Measurements from ENCODE around the gene ARID2. TPM values are rescaled to one million over a fixed set of nuclear protein-coding genes. Genes with fewer than 3 reads are reported as not detected.

Gene ARID2
- total and polyA plus RNA-seq, 9 of the 15 experiments (the other 6 are each of a cell fraction or from before 2014, with no cell fraction given), result 13.4 to 41.6 (median 29.4) TPM

- FAIRE-seq, result no peak
- Histone ChIP-seq H3K27me3 (ENCODE audit: control insufficient read depth in 2 of 2, insufficient read depth in 2 of 2, low read length in 2 of 2) (no peaks in the 10 kb centered on the region), H3K79me2 (ENCODE audit: control insufficient read depth, insufficient read depth, low read length) (no peaks in the 10 kb centered on the region), H4K20me1 (replicated peaks; ENCODE audit: control insufficient read depth, insufficient read depth, low read length) (no peaks in the 10 kb centered on the region), H3K4me2 (ENCODE audit: insufficient read depth, low read length) (no peak overlapping the region), H3K27ac (ENCODE audit: extremely low read depth, low read depth, low read length) (no peak overlapping the region), H3K9me3 (replicated peaks; ENCODE audit: control insufficient read depth, insufficient read depth, low read depth, low read length) (no peaks in the 10 kb centered on the region; the same call in 1 of the 2 replicates), H3K9ac (ENCODE audit: insufficient read depth in 1 of 2, low read depth in 2 of 2, low read length in 2 of 2) (no peak overlapping the region), H3K36me3 (ENCODE audit: control insufficient read depth, insufficient read depth, low read length) (no peaks in the 10 kb centered on the region), H3K4me1 (replicated peaks in 1 of 2; ENCODE audit: control insufficient read depth in 2 of 2, insufficient read depth in 2 of 2, low read length in 2 of 2) (no peaks in the 10 kb centered on the region), H3K4me3 (no peak overlapping the region), H2AFZ (ENCODE audit: low read depth, low read length) (no peak overlapping the region), H3K9me1 (ENCODE audit: control insufficient read depth, insufficient read depth, low read length) (no peaks in the 10 kb centered on the region)
- DNase-seq (ENCODE audit: extremely low read depth in 1 of 4, low spot score in 3 of 4), result no peak
- intact Hi-C loops (cut with micrococcal nuclease) (no loop called here), in situ Hi-C loops (cut with MboI) (loop anchor here (5.0 kb wide), 1 partner anchor 40 kb away; no protein-coding TSS in a partner anchor)
- ATAC-seq, result no peak
- 77% methylated on average over 4 of the region's 4 CpGs for WGBS (ENCODE audit: insufficient coverage, low coverage, missing lambda C conversion rate)
- POLR2A ChIA-PET, result no interaction called here
- CTCF ChIA-PET (ENCODE audit: low intra/inter-chr PET ratio), result no interaction called here
- no TSS peak for BruUV-seq (replicated peaks)
- TF ChIP-seq ZNF140 (CRISPR knock-in tag; IDR thresholded peaks at IDR 0.05), result no peak
- TF ChIP-seq HLTF (IDR thresholded peaks at IDR 0.05), result no peak
- no peak for TF ChIP-seq ZHX1 (conservative IDR thresholded peaks at IDR 0.05; ENCODE audit: low read length)
- TF ChIP-seq HMBOX1 (IDR thresholded peaks at IDR 0.05), result no peak
- no peak for TF ChIP-seq TAF1 (IDR thresholded peaks at IDR 0.05; ENCODE audit: control insufficient read depth, extremely low read depth, insufficient read depth, low read length, severe bottlenecking)
- no peak for TF ChIP-seq ELK3 (CRISPR knock-in tag; IDR thresholded peaks at IDR 0.05)
- no peak for TF ChIP-seq ZNF512 (tag; IDR thresholded peaks at IDR 0.05)
- no peak for TF ChIP-seq CC2D1A (IDR thresholded peaks at IDR 0.05)
- no peak for TF ChIP-seq KLF6 (CRISPR knock-in tag; IDR thresholded peaks at IDR 0.05; ENCODE audit: borderline replicate concordance)
- no peak for TF ChIP-seq NFE2 (IDR thresholded peaks at IDR 0.05; ENCODE audit: low read depth)
- no peak for TF ChIP-seq AFF4 (CRISPR knock-in tag; IDR thresholded peaks at IDR 0.05)
- TF ChIP-seq ZNF165 (CRISPR knock-in tag; IDR thresholded peaks at IDR 0.05; ENCODE audit: borderline replicate concordance), result no peak
Measured at GRCh38 chr12:45712319-45712718, 17.2 kb upstream of the ARID2 start.
